ENCODE results near the gene TRIM38. TPM values are rescaled to one million over a fixed set of nuclear protein-coding genes. Genes with fewer than 3 reads are reported as not detected.

The TRIM38 gene
- total and polyA plus RNA-seq, 2 of the 13 experiments (the other 11 are each of a cell fraction or from before 2014, with no cell fraction given), result 2.5 to 3.1 TPM

- TF ChIP-seq NPAS2 (CRISPR knock-in tag; IDR thresholded peaks at IDR 0.05; ENCODE audit: borderline replicate concordance), result no peak
- peak; percentile 74; the same call in 1 of the 2 replicates for TF ChIP-seq ZNF350 (CRISPR knock-in tag; IDR thresholded peaks at IDR 0.05; ENCODE audit: borderline replicate concordance, low read depth)
- TF ChIP-seq ZNF761 (CRISPR knock-in tag; conservative IDR thresholded peaks at IDR 0.05), result peak; percentile 80; the same call in 1 of the 2 replicates
- TF ChIP-seq ZXDC (CRISPR knock-in tag; IDR thresholded peaks at IDR 0.05), result no peak
- peak; percentile 96 for TF ChIP-seq CTCF (CRISPR knock-in tag; IDR thresholded peaks at IDR 0.05)
- TF ChIP-seq TAF15 (IDR thresholded peaks at IDR 0.05; ENCODE audit: low read depth, low read length, poor library complexity, severe bottlenecking), result peak; percentile 85
- no peak for TF ChIP-seq RFX1 (IDR thresholded peaks at IDR 0.05)
- peak; percentile 85 for TF ChIP-seq ZNF772 (CRISPR knock-in tag; IDR thresholded peaks at IDR 0.05)
- TF ChIP-seq ZNF816 (CRISPR knock-in tag; IDR thresholded peaks at IDR 0.05; ENCODE audit: borderline replicate concordance), result peak; percentile 64
- no peak for TF ChIP-seq NR1H2 (CRISPR knock-in tag; IDR thresholded peaks at IDR 0.05; ENCODE audit: borderline replicate concordance, low read depth)
- no peak for TF ChIP-seq ZNF879 (CRISPR knock-in tag; IDR thresholded peaks at IDR 0.05)
- no peak for TF ChIP-seq ZNF333 (CRISPR knock-in tag; IDR thresholded peaks at IDR 0.05; ENCODE audit: borderline replicate concordance)
- TF ChIP-seq ZNF768 (CRISPR knock-in tag; IDR thresholded peaks at IDR 0.05), result peak; percentile 87
- TF ChIP-seq MTF2 (CRISPR knock-in tag; IDR thresholded peaks at IDR 0.05; ENCODE audit: borderline replicate concordance), result no peak
- TF ChIP-seq CBX2 (IDR thresholded peaks at IDR 0.05; ENCODE audit: low read depth, low read length), result no peak
- no peak for TF ChIP-seq CBX2 (CRISPR knock-in tag; IDR thresholded peaks at IDR 0.05; ENCODE audit: low read depth)
- peak; percentile 64 for TF ChIP-seq ELF1 (CRISPR knock-in tag; IDR thresholded peaks at IDR 0.05)
- peak; percentile 63 for TF ChIP-seq ZNF746 (CRISPR knock-in tag; IDR thresholded peaks at IDR 0.05)
- no peak; the same call in 1 of the 2 replicates for TF ChIP-seq ZBTB39 (CRISPR knock-in tag; IDR thresholded peaks at IDR 0.05)
- TF ChIP-seq PHB2 (IDR thresholded peaks at IDR 0.05; ENCODE audit: partially characterized antibody), result no peak
- TF ChIP-seq RARA (CRISPR knock-in tag; IDR thresholded peaks at IDR 0.05), result peak; percentile 38; the same call in 1 of the 2 replicates
- peak; percentile 50; the same call in 1 of the 2 replicates for TF ChIP-seq ZNF431 (CRISPR knock-in tag; IDR thresholded peaks at IDR 0.05; ENCODE audit: borderline replicate concordance, low read depth)
- TF ChIP-seq NR2F2 (IDR thresholded peaks at IDR 0.05; ENCODE audit: borderline replicate concordance, low read depth), result no peak; the same call in 1 of the 2 replicates
Measured at GRCh38 chr6:25992413-25993340, 30.1 kb downstream of the TRIM38 start (continued).
